Natural killer cell (primary cell): ENCODE measurements around the gene TRAF3IP3. TPM values are rescaled to one million over a fixed set of nuclear protein-coding genes. Genes with fewer than 3 reads are reported as not detected.

Experiments
- ATAC-seq, 3 donors: fragments of 150-1000 bp in 2 of 3; fragments of 200-7000 bp in 1 of 3; cut with Tn5 transposase; 1 replicate in 1 of 3; 2 replicates in 2 of 3; pipeline ENCODE4 v1.10.0; 2021; ENCODE audit warnings: mild to moderate bottlenecking in 2 of 3, moderate library complexity in 2 of 3
- DNase-seq, 2 donors: peaks; one replicate each; pipeline versions ENCODE4 v3.0.0 to v3.0.0-alpha.2; 2013 to 2021; ENCODE audit warnings: mixed read lengths in 1 of 2
- H3K27ac ChIP-seq: one replicate; pipeline ENCODE4 v1.5.1; 2013; ENCODE audit warnings: mild to moderate bottlenecking, low read length
- H3K27me3 ChIP-seq: one replicate; pipeline ENCODE4 v1.6.1; 2013; ENCODE audit warnings: low read length; ENCODE audit not compliant: control insufficient read depth, insufficient read depth
- H3K36me3 ChIP-seq: one replicate; pipeline ENCODE4 v1.6.1; 2013; ENCODE audit warnings: low read length; ENCODE audit not compliant: control insufficient read depth, insufficient read depth
- H3K4me1 ChIP-seq: one replicate; pipeline ENCODE4 v1.6.1; 2013; ENCODE audit warnings: low read length; ENCODE audit not compliant: control insufficient read depth, insufficient read depth
- H3K4me3 ChIP-seq: one replicate; pipeline ENCODE4 v1.5.1; 2013; ENCODE audit warnings: low read length
- H3K9me3 ChIP-seq: one replicate; pipeline ENCODE4 v1.6.1; 2013; ENCODE audit warnings: low read length; ENCODE audit not compliant: control insufficient read depth, insufficient read depth
- H3K27ac Mint-ChIP-seq, 2 donors: one replicate each; pipeline ENCODE4 v1.8.0; 2022; ENCODE audit warnings: mild to moderate bottlenecking in 2 of 2, mixed read lengths in 2 of 2, moderate library complexity in 1 of 2
- H3K27me3 Mint-ChIP-seq, 2 donors: one replicate each; pipeline ENCODE4 v1.8.0; 2022; ENCODE audit warnings: low read depth in 2 of 2, mixed read lengths in 2 of 2
- H3K36me3 Mint-ChIP-seq: one replicate; pipeline ENCODE4 v1.8.0; 2022; ENCODE audit warnings: mixed read lengths
- H3K4me1 Mint-ChIP-seq, 2 donors: one replicate each; pipeline ENCODE4 v1.8.0; 2022; ENCODE audit warnings: mixed read lengths in 2 of 2
- H3K4me3 Mint-ChIP-seq: one replicate; pipeline ENCODE4 v1.8.0; 2022; ENCODE audit warnings: mild to moderate bottlenecking, moderate library complexity, mixed read lengths
- H3K9me3 Mint-ChIP-seq, 2 donors: one replicate each; pipeline ENCODE4 v1.8.0; 2022; ENCODE audit warnings: mixed read lengths in 2 of 2
- WGBS: methylation state at CpG from one replicate; pipeline ENCODE4 v1.1.7; 2013; ENCODE audit warnings: missing lambda C conversion rate; ENCODE audit not compliant: insufficient coverage; 5-methylcytosine and 5-hydroxymethylcytosine counted together
- intact Hi-C: fragments of 100-400 bp; cut with micrococcal nuclease; formaldehyde crosslinking; loops from one replicate; pipeline ENCODE4 v1.14.2; 2022
- total RNA-seq, 4 donors: library from RNA; stranded (reverse); fragments of 120-200 nt in 1 of 4; gene quantifications; one replicate each; pipeline versions ENCODE4 v1.2.3 to v1.2.4, GENCODE V29; 2013 to 2022
- TF ChIP-seq, protein P1 (sequence below): fragments of 200-600 bp; IDR thresholded peaks from one replicate; pipeline ENCODE4 v1.8.0; 2022; ENCODE audit warnings: antibody characterized with exemption

The TRAF3IP3 gene
- total RNA-seq, 3 donors from 2014 or later (not counting 1 experiment from before 2014, with no cell fraction given), result 273 to 354 (median 287) TPM

DNA sequence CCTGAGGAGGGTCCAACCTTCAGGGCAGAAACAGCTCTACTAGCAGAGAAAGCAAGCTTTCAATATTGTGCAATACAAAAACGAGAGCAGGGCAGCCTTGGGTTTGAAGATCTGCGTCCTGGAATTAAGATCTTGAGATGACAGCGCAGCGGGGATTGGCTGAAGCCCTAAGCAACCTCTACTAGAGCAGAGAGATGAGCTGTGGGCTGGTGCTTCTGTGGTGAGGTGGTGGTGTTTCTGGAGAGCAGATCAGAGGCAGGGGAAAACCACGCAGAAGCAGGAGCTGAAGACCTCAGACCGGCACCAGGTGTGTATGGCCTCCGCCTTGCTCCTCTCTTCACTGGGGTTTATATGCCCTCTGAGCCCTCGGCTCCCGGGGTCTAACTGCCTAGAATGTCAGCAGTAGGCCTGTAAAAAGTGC lies 12.5 kb downstream of the TRAF3IP3 start:
- Histone ChIP-seq H3K9me3 (no peaks in the 10 kb centered on the region), H3K27ac (peak overlapping the region; percentile 69), H3K27me3 (no peaks in the 10 kb centered on the region), H3K4me3 (peak overlapping the region; percentile 66), H3K4me1 (peaks cover 53% of the 10 kb centered on the region), H3K36me3 (peaks cover 44% of the 10 kb centered on the region)
- WGBS, result 0% methylated on average over 9 of the region's 9 CpGs
- intact Hi-C loops, result loop anchor here (1.0 kb wide), 1 partner anchor 12 kb away; the partner anchor contains the start of gene TRAF3IP3
- Mint-ChIP-seq H3K27ac (no peak overlapping the region), H3K27me3 (no peaks in the 10 kb centered on the region), H3K4me3 (no peak overlapping the region), H3K4me1 (peaks cover 47 to 54% of the 10 kb centered on the region in 2 donors), H3K9me3 (no peaks in the 10 kb centered on the region), H3K36me3 (peaks cover 11% of the 10 kb centered on the region)
- DNase-seq (peak; percentile 53 to 93), ATAC-seq (peak; percentile 72 to 80 (median 78))
- TF ChIP-seq, protein P1, sequence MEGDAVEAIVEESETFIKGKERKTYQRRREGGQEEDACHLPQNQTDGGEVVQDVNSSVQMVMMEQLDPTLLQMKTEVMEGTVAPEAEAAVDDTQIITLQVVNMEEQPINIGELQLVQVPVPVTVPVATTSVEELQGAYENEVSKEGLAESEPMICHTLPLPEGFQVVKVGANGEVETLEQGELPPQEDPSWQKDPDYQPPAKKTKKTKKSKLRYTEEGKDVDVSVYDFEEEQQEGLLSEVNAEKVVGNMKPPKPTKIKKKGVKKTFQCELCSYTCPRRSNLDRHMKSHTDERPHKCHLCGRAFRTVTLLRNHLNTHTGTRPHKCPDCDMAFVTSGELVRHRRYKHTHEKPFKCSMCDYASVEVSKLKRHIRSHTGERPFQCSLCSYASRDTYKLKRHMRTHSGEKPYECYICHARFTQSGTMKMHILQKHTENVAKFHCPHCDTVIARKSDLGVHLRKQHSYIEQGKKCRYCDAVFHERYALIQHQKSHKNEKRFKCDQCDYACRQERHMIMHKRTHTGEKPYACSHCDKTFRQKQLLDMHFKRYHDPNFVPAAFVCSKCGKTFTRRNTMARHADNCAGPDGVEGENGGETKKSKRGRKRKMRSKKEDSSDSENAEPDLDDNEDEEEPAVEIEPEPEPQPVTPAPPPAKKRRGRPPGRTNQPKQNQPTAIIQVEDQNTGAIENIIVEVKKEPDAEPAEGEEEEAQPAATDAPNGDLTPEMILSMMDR, result no peak

DNA sequence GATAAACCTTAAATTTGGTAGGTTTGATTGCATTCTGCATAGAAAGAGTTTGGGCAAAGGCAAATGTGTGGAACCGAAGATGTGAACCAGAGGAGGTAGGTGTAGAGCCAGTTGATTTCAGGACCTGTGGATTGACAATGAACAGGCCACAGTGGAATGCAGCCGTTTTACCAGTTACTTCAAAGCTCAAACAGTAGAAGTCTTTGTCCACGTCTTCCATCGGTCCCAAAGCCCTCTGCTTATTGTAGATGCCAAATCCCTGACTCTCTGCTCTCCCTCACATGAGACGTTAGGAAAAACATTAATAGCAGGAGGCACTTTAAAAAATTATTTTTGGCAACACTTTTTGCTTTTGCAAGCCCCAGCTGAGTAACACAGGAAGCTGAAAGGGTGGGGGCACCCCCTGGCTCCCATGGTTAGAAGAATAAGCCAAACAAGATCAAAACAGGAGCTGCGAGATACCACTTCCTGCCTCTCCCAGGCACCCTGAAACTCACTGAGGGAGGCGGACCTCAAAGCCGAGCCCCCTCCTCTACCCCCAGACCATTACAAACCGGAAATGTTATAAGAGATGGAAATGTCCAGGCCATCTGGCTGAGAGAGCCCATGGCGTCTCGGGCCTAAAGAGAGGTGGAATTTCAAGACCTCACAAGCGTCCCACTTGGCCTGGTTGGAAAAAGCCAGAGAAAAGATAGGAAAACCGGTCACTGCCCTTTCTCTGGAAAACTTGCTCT lies 13.5 kb downstream of the TRAF3IP3 start:
- no peak overlapping the region for H3K4me3 Mint-ChIP-seq
- H3K27me3 Mint-ChIP-seq, result no peaks in the 10 kb centered on the region
- DNase-seq, result peak; percentile 51 to 83
- under 1% methylated on average over 11 of the region's 13 CpGs for WGBS
- no peaks in the 10 kb centered on the region for H3K27me3 ChIP-seq
- peaks cover 53% of the 10 kb centered on the region for H3K4me1 ChIP-seq
- peak overlapping the region; percentile 69 for H3K27ac ChIP-seq
- TF ChIP-seq, protein P1, result no peak
- peak; percentile 75 to 83 (median 76) for ATAC-seq
- peaks cover 44 to 47% of the 10 kb centered on the region in 2 donors for H3K4me1 Mint-ChIP-seq
- intact Hi-C loops, result loop anchor here (1.0 kb wide), 2 partner anchors 15 to 22 kb away; partner anchors contain the start of gene C1orf74
- H3K36me3 ChIP-seq, result peaks cover 45% of the 10 kb centered on the region
- H3K9me3 Mint-ChIP-seq, result no peaks in the 10 kb centered on the region
- H3K4me3 ChIP-seq, result peak overlapping the region; percentile 66
- no peak overlapping the region for H3K27ac Mint-ChIP-seq
- H3K9me3 ChIP-seq, result no peaks in the 10 kb centered on the region
- H3K36me3 Mint-ChIP-seq, result peaks cover 5% of the 10 kb centered on the region

DNA sequence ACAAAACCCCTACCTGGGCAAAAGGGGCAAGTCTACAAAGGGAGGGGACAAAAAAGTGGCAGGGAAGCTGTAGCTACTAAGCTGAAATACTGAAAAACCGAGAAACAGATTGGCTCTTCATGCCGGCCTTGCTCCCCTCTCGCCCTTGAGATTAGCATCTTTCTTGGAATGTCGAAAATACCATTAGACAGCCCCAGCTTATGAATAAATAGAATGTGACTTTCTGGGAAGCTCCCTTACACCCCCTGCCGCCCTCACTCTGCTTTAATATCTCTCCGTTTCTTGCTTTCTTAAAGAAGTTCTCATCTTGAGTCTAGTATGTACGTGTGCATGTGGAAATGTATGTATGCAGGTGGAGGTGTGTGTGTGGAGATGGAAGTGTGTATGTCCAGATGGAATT lies 14.1 kb downstream of the TRAF3IP3 start:
- peaks cover 44 to 50% of the 10 kb centered on the region in 2 donors for H3K4me1 Mint-ChIP-seq
- DNase-seq, result peak in 1 of 2 donors; percentile 44
- intact Hi-C loops, result loop anchor here (1.0 kb wide), 2 partner anchors 14 to 23 kb away; partner anchors contain the start of gene C1orf74

More for the DNA sequence above, 14.1 kb downstream of the TRAF3IP3 start:
- peaks cover 50% of the 10 kb centered on the region for H3K4me1 ChIP-seq
- H3K9me3 Mint-ChIP-seq, result no peaks in the 10 kb centered on the region
- H3K27me3 Mint-ChIP-seq, result no peaks in the 10 kb centered on the region
- H3K27ac Mint-ChIP-seq, result no peak overlapping the region
- H3K27me3 ChIP-seq, result no peaks in the 10 kb centered on the region
- peak overlapping the region; percentile 69 for H3K27ac ChIP-seq
- H3K9me3 ChIP-seq, result no peaks in the 10 kb centered on the region
- no peak overlapping the region for H3K4me3 Mint-ChIP-seq
- TF ChIP-seq, protein P1, result no peak
- H3K36me3 ChIP-seq, result peaks cover 48% of the 10 kb centered on the region
- ATAC-seq, result peak; percentile 3 to 15 (median 3)
- H3K36me3 Mint-ChIP-seq, result peaks cover 10% of the 10 kb centered on the region
- WGBS, result 5% methylated on average over 6 of the region's 7 CpGs
- peak overlapping the region; percentile 66 for H3K4me3 ChIP-seq
